ENCODE results near the gene WDR73.

DNA sequence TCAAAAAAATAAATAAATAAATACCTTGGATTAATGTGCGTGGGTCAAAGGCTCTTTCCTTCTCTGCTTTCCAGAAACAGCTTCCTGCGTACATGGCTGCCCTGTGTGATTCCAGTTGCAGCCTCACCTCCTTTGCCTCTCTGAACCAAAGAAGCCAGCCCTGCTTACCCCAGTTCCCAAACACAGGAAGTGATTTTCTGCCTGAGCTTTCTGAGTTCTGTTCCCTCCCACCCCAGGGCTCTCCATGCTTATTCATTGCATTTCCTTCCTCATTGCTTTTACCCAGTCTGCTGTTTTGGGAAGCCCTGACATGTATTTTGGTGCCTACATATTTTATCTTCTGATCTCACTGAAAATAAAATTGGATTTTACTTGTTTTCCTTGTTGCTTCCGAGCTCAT, 37.8 kb downstream of the WDR73 start:
- TF ChIP-seq POLR2A (IDR thresholded peaks at IDR 0.05; ENCODE audit: low read length): no peak
- no peak for TF ChIP-seq RAD21 (conservative IDR thresholded peaks at IDR 0.05 in 1 of 2, IDR thresholded peaks at IDR 0.05 in 1 of 2)
- no peak for TF ChIP-seq PHF8 (IDR thresholded peaks at IDR 0.05; ENCODE audit: borderline replicate concordance, low read depth)
- TF ChIP-seq ZFP36 (IDR thresholded peaks at IDR 0.05; ENCODE audit: borderline replicate concordance, partially characterized antibody): no peak
